IMR-90 (cell line): ENCODE results near the gene HMX1. TPM values are rescaled to one million over a fixed set of nuclear protein-coding genes. Genes with fewer than 3 reads are reported as not detected.

Experiments
- ATAC-seq: fragments of 200-7000 bp; cut with Tn5 transposase; 2 replicates; pipeline ENCODE4 v1.9.1; 2020; ENCODE audit warnings: low read depth, mild to moderate bottlenecking, moderate library complexity
- BruUV-seq: library from RNA; stranded (reverse); fragments of 400-500 nt; replicated peaks from 2 replicates; lab custom pipeline; 2021; lab: Mats Ljungman, UMichigan
- CTCF ChIA-PET: fragments of 300-600 bp; formaldehyde crosslinking; extraction: SDS; loops from one replicate; lab custom pipeline; 2021; ENCODE audit warnings: antibody characterized with exemption; lab: Yijun Ruan, JAX
- POLR2A ChIA-PET: fragments of 300-600 bp; sonication (Branson Sonifier 250); formaldehyde crosslinking; loops from one replicate; lab custom pipeline; 2022; ENCODE audit warnings: antibody characterized with exemption; ENCODE audit not compliant: unreplicated experiment; lab: Charles Lee
- DNase-seq: peaks from one replicate; pipeline ENCODE4 v3.0.0; 2013
- H2AFZ ChIP-seq: replicated peaks from 2 replicates; pipeline ENCODE3; 2013; ENCODE audit warnings: low read length, mild to moderate bottlenecking; ENCODE audit not compliant: poor library complexity
- H2AK5ac ChIP-seq: 2 replicates; pipeline ENCODE4 v1.6.1; 2013; ENCODE audit warnings: low read depth, low read length, inconsistent platforms
- H2AK9ac ChIP-seq: replicated peaks from 2 replicates; pipeline ENCODE3; 2013; ENCODE audit warnings: mild to moderate bottlenecking, low read depth, low read length, moderate library complexity; ENCODE audit not compliant: poor library complexity
- H2BK120ac ChIP-seq: 2 replicates; pipeline ENCODE4 v1.6.1; 2013; ENCODE audit warnings: low read depth, low read length, inconsistent platforms
- H2BK15ac ChIP-seq: 3 replicates; pipeline ENCODE4 v1.6.1; 2013; ENCODE audit warnings: low read depth, low read length, inconsistent platforms
- H2BK20ac ChIP-seq: 2 replicates; pipeline ENCODE4 v1.6.1; 2013; ENCODE audit warnings: low read depth, mild to moderate bottlenecking, inconsistent platforms, low read length, moderate library complexity
- H2BK5ac ChIP-seq: 2 replicates; pipeline ENCODE4 v1.6.1; 2013; ENCODE audit warnings: mild to moderate bottlenecking, low read depth, low read length, inconsistent platforms; ENCODE audit not compliant: poor library complexity, severe bottlenecking
- H3K14ac ChIP-seq: replicated peaks from 2 replicates; pipeline ENCODE4 v1.6.1; 2013; ENCODE audit warnings: low read depth, low read length, inconsistent platforms
- H3K18ac ChIP-seq: 2 replicates; pipeline ENCODE4 v1.6.1; 2013; ENCODE audit warnings: low read depth, low read length, control low read depth
- H3K23ac ChIP-seq: 2 replicates; pipeline ENCODE4 v1.6.1; 2013; ENCODE audit warnings: low read depth, low read length, inconsistent platforms
- H3K27ac ChIP-seq: 2 replicates; pipeline ENCODE4 v1.5.1; 2013; ENCODE audit warnings: mild to moderate bottlenecking, control low read depth, low read length; ENCODE audit not compliant: insufficient read depth
- H3K27me3 ChIP-seq: 2 replicates; pipeline ENCODE4 v1.6.1; 2013; ENCODE audit warnings: low read length; ENCODE audit not compliant: control insufficient read depth, insufficient read depth
- H3K36me3 ChIP-seq: 2 replicates; pipeline ENCODE4 v1.6.1; 2013; ENCODE audit warnings: low read length, mixed read lengths; ENCODE audit not compliant: control insufficient read depth, insufficient read depth
- H3K4ac ChIP-seq: 2 replicates; pipeline ENCODE4 v1.6.1; 2013; ENCODE audit warnings: low read depth, low read length, inconsistent platforms
- H3K4me1 ChIP-seq: 2 replicates; pipeline ENCODE4 v1.6.1; 2013; ENCODE audit warnings: low read length, mixed read lengths; ENCODE audit not compliant: control insufficient read depth, insufficient read depth
- H3K4me2 ChIP-seq: 2 replicates; pipeline ENCODE4 v1.6.1; 2013; ENCODE audit warnings: low read depth, mild to moderate bottlenecking, control low read depth, low read length, moderate library complexity
- H3K4me3 ChIP-seq: 2 replicates; pipeline ENCODE4 v1.5.1; 2013; ENCODE audit warnings: low read depth, mild to moderate bottlenecking, control low read depth, low read length, moderate library complexity; ENCODE audit not compliant: insufficient read depth
- H3K56ac ChIP-seq: 2 replicates; pipeline ENCODE4 v1.6.1; 2013; ENCODE audit warnings: low read length, inconsistent platforms; ENCODE audit not compliant: insufficient read depth; ENCODE audit errors: extremely low read depth
- H3K79me1 ChIP-seq, 2 experiments: 2 replicates each; pipeline ENCODE4 v1.6.1; 2013; ENCODE audit warnings: low read length in 2 of 2, inconsistent platforms in 1 of 2, low read depth in 1 of 2
- H3K9ac ChIP-seq: 2 replicates; pipeline ENCODE4 v1.6.1; 2013; ENCODE audit warnings: low read depth, low read length, control low read depth
- H3K9me1 ChIP-seq: 2 replicates; pipeline ENCODE4 v1.6.1; 2013; ENCODE audit warnings: low read length, inconsistent platforms; ENCODE audit not compliant: insufficient read depth
- H3K9me3 ChIP-seq: 2 replicates; pipeline ENCODE4 v1.6.1; 2013; ENCODE audit warnings: low read length; ENCODE audit not compliant: control insufficient read depth, insufficient read depth
- H4K20me1 ChIP-seq: 2 replicates; pipeline ENCODE4 v1.6.1; 2013; ENCODE audit warnings: low read length, inconsistent platforms; ENCODE audit not compliant: insufficient read depth
- H4K5ac ChIP-seq: 2 replicates; pipeline ENCODE4 v1.6.1; 2013; ENCODE audit warnings: mild to moderate bottlenecking, low read depth, low read length, control low read depth
- H4K8ac ChIP-seq, 2 experiments: 2 replicates each; pipeline ENCODE4 v1.6.1; 2013; ENCODE audit warnings: low read depth in 2 of 2, low read length in 2 of 2, control low read depth in 1 of 2, inconsistent platforms in 1 of 2
- H4K91ac ChIP-seq: 2 replicates; pipeline ENCODE4 v1.6.1; 2013; ENCODE audit warnings: low read depth, low read length, inconsistent platforms; ENCODE audit not compliant: insufficient read depth
- CEBPB ChIP-seq: IDR thresholded peaks from 2 replicates; pipeline ENCODE4 v1.6.1; 2012; ENCODE audit warnings: low read depth, low read length, improper control_type of control experiment
- CTCF ChIP-seq: conservative IDR thresholded peaks from 2 replicates; pipeline ENCODE4 v1.5.1; 2012; ENCODE audit warnings: mild to moderate bottlenecking, low read depth, low read length, improper control_type of control experiment
- SMC3 ChIP-seq: fragments of 150-350 bp; IDR thresholded peaks from 2 replicates; pipeline ENCODE4 v1.6.1; 2016; ENCODE audit warnings: low read depth, mild to moderate bottlenecking, antibody characterized with exemption, low read length, moderate library complexity
- WGBS, 2 experiments: methylation state at CpG; one replicate each; pipeline versions ENCODE4 v1.1.5 to v1.1.7; 2013; ENCODE audit warnings: missing lambda C conversion rate in 2 of 2; ENCODE audit not compliant: insufficient read length in 1 of 2; ENCODE audit errors: extremely low coverage in 2 of 2; 5-methylcytosine and 5-hydroxymethylcytosine counted together
- dilution Hi-C: fragments of 300-500 bp; cut with HindIII; formaldehyde crosslinking; loops from one replicate; pipeline ENCODE4 v1.14.3; 2018; ENCODE audit warnings: low sequenced_read_pairs; ENCODE audit not compliant: unreplicated experiment
- in situ Hi-C: fragments of 300-500 bp; cut with MboI; formaldehyde crosslinking; loops from 3 replicates; pipeline ENCODE4 v1.14.3; 2019; ENCODE audit warnings: low sequenced_read_pairs, inconsistent platforms, mixed read lengths
- intact Hi-C: fragments of 100-400 bp; cut with micrococcal nuclease; formaldehyde crosslinking; loops from 2 replicates; pipeline ENCODE4 v1.10.0; 2022
- polyA plus RNA-seq, 3 experiments: library from polyadenylated mRNA; depleted of rRNA; stranded (reverse); fragments of >200 nt; gene quantifications; 2 replicates each; pipeline ENCODE4 v1.2.3, GENCODE V29; 2012; ENCODE audit warnings: low replicate concordance in 1 of 3
- total RNA-seq: library from RNA; depleted of rRNA; stranded (reverse); fragments of >200 nt; gene quantifications from 2 replicates; pipeline ENCODE4 v1.2.3, GENCODE V29; 2012

HMX1 gene
- total and polyA plus RNA-seq, 2 of the 4 experiments (the other 2 are of a cell fraction) = not detected

- POLR2A ChIA-PET = no interaction called here
- Histone ChIP-seq H3K79me1 (no peaks in the 10 kb centered on the region), H4K91ac (no peak overlapping the region), H2BK5ac (no peak overlapping the region), H2BK120ac (no peak overlapping the region), H3K14ac (no peak overlapping the region), H3K4ac (no peak overlapping the region), H3K9me3 (no peaks in the 10 kb centered on the region), H3K27me3 (peaks cover 45% of the 10 kb centered on the region), H3K4me3 (no peak overlapping the region), H3K18ac (no peak overlapping the region), H4K8ac (no peak overlapping the region), H2AFZ (no peak overlapping the region), H2AK9ac (no peak overlapping the region), H3K36me3 (no peaks in the 10 kb centered on the region), H4K20me1 (no peaks in the 10 kb centered on the region), H2BK20ac (no peak overlapping the region), H3K4me1 (no peaks in the 10 kb centered on the region), H3K4me2 (no peak overlapping the region), H3K23ac (no peak overlapping the region), H2BK15ac (no peak overlapping the region), H3K27ac (no peak overlapping the region), H3K9me1 (no peaks in the 10 kb centered on the region), H4K5ac (no peak overlapping the region), H3K56ac (no peak overlapping the region), H3K9ac (no peak overlapping the region), H2AK5ac (no peak overlapping the region)
- dilution Hi-C loops (no loop called here), in situ Hi-C loops (no loop called here), intact Hi-C loops (no loop called here)
- no TSS peak for BruUV-seq
- DNase-seq = no peak
- WGBS, 2 experiments = 9% methylated on average over 5 of the region's 72 CpGs; no CpG with 5 or more reads in 1 of the 2 experiments
- ATAC-seq = no peak
- TF ChIP-seq SMC3 = no peak
- TF ChIP-seq CTCF = no peak
- 0 out of 2 replicates have a peak, but pooled peaks have one; percentile 14 for TF ChIP-seq CEBPB
- CTCF ChIA-PET = no interaction called here
These were observed 20.3 kb upstream of the HMX1 start for GRCh38 chr4:8891646-8892555.
